Panc1 (cell line): ENCODE measurements around the gene SOX11. TPM values are rescaled to one million over a fixed set of nuclear protein-coding genes. Genes with fewer than 3 reads are reported as not detected.

Experiments
- ATAC-seq: fragments of 200-7000 bp; cut with Tn5 transposase; 2 replicates; pipeline ENCODE4 v1.9.1; 2020; ENCODE audit warnings: mild to moderate bottlenecking, moderate library complexity
- BruUV-seq: library from RNA; stranded (reverse); fragments of 400-500 nt; replicated peaks from 2 replicates; lab custom pipeline; 2021; lab: Mats Ljungman, UMichigan
- CTCF ChIA-PET: fragments of 300-600 bp; sonication (Branson Sonifier 250); formaldehyde crosslinking; loops from one replicate; lab custom pipeline; 2022; ENCODE audit warnings: antibody characterized with exemption; lab: Charles Lee
- POLR2A ChIA-PET: fragments of 300-600 bp; sonication (Branson Sonifier 250); formaldehyde crosslinking; loops from one replicate; lab custom pipeline; 2022; ENCODE audit warnings: antibody characterized with exemption; lab: Charles Lee
- DNase-seq: peaks from one replicate; pipeline ENCODE4 v3.0.0-alpha.2; 2010; ENCODE audit warnings: low read depth, low spot score
- H3K27ac ChIP-seq: 2 replicates; pipeline ENCODE4 v1.5.1; 2011; ENCODE audit warnings: mild to moderate bottlenecking, low read length, inconsistent platforms
- H3K27me3 ChIP-seq: fragments of 200-500 bp; sonication (Bioruptor generic); 2 replicates; pipeline ENCODE4 v1.6.0; 2014; ENCODE audit warnings: low read length, inconsistent platforms; ENCODE audit not compliant: control insufficient read depth, insufficient read depth
- H3K36me3 ChIP-seq: fragments of 200-500 bp; sonication (Bioruptor generic); 2 replicates; pipeline ENCODE4 v1.5.1; 2014; ENCODE audit warnings: inconsistent platforms, mild to moderate bottlenecking, low read length, moderate library complexity; ENCODE audit not compliant: control insufficient read depth, insufficient read depth
- H3K4me1 ChIP-seq: 2 replicates; pipeline ENCODE4 v1.5.1; 2011; ENCODE audit warnings: inconsistent platforms, mild to moderate bottlenecking, low read length, moderate library complexity; ENCODE audit not compliant: control insufficient read depth, insufficient read depth
- H3K4me3 ChIP-seq, 2 experiments: 2 replicates each; pipeline ENCODE4 v1.5.1; 2011 to 2012; ENCODE audit warnings: low read depth in 2 of 2, low read length in 2 of 2, mild to moderate bottlenecking in 2 of 2, inconsistent platforms in 1 of 2, moderate library complexity in 1 of 2
- H3K9me3 ChIP-seq: fragments of 200-500 bp; sonication (Bioruptor generic); 2 replicates; pipeline ENCODE4 v1.5.1; 2014; ENCODE audit warnings: low read depth, mild to moderate bottlenecking, inconsistent platforms, low read length, moderate library complexity; ENCODE audit not compliant: control insufficient read depth, insufficient read depth
- POLR2AphosphoS5 ChIP-seq: IDR thresholded peaks from 2 replicates; pipeline ENCODE4 v1.6.1; 2012; ENCODE audit warnings: mild to moderate bottlenecking, low read depth, low read length, moderate library complexity
- SIN3A ChIP-seq: IDR thresholded peaks from 2 replicates; pipeline ENCODE4 v1.6.1; 2012; ENCODE audit warnings: low read depth, mild to moderate bottlenecking, low read length, moderate library complexity, borderline replicate concordance; ENCODE audit not compliant: insufficient read depth
- TCF7L2 ChIP-seq: IDR thresholded peaks from 2 replicates; pipeline ENCODE4 v1.6.1; 2011; ENCODE audit warnings: mild to moderate bottlenecking, low read depth, low read length, inconsistent platforms
- in situ Hi-C: cut with HindIII; loops from 2 replicates; pipeline ENCODE4 v1.10.0; 2016; ENCODE audit warnings: low sequenced_read_pairs, low pct_unique_long_range_greater_than_20kb
- intact Hi-C: fragments of 100-400 bp; cut with micrococcal nuclease; formaldehyde crosslinking; loops from one replicate; pipeline ENCODE4 v1.10.0; 2022; ENCODE audit not compliant: unreplicated experiment
- total RNA-seq: library from RNA; stranded (reverse); gene quantifications from one replicate; pipeline ENCODE4 v1.2.1, GENCODE V29; 2021; ENCODE audit not compliant: unreplicated experiment
- TF ChIP-seq, protein P1 (sequence below), 2 experiments: IDR thresholded peaks; 2 replicates each; pipeline ENCODE4 v1.6.1; 2011 to 2012; ENCODE audit warnings: low read depth in 2 of 2, control low read depth in 1 of 2, low read length in 1 of 2, mild to moderate bottlenecking in 1 of 2, moderate library complexity in 1 of 2; ENCODE audit not compliant: insufficient read depth in 1 of 2
- TF ChIP-seq, protein P2 (sequence below): fragments of 450-650 bp; IDR thresholded peaks from 2 replicates; pipeline ENCODE4 v1.5.1; 2017; ENCODE audit warnings: mild to moderate bottlenecking

SOX11 gene
- total RNA-seq, 1 experiment from 2014 or later: not detected

DNA sequence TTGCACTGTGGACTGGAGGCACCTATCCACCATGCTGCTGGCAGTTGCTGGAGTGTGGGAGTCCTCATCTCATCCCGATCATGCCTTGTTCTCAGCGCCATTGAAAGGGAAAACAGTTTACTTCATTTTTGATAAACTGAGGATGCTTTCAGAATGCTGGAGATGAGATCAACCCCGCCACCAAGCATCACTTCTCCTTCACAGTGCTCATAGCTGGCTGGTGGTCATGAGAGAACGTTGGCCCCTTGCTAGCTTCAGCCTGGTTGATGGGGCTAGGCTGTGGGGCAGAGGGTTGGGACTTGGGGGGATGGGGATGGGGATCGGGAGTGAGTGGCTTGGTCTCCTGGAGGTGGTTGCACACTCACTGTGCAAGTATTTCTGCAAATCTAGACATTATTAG, 30.1 kb downstream of the SOX11 start:
- H3K9me3 ChIP-seq: no peaks in the 10 kb centered on the region
- ChIA-PET POLR2A (no interaction called here), CTCF (no interaction called here)
- BruUV-seq: no TSS peak
- H3K27ac ChIP-seq: no peak overlapping the region
- TF ChIP-seq POLR2AphosphoS5 (no peak), SIN3A (no peak), TCF7L2 (no peak)
- TF ChIP-seq, protein P1, sequence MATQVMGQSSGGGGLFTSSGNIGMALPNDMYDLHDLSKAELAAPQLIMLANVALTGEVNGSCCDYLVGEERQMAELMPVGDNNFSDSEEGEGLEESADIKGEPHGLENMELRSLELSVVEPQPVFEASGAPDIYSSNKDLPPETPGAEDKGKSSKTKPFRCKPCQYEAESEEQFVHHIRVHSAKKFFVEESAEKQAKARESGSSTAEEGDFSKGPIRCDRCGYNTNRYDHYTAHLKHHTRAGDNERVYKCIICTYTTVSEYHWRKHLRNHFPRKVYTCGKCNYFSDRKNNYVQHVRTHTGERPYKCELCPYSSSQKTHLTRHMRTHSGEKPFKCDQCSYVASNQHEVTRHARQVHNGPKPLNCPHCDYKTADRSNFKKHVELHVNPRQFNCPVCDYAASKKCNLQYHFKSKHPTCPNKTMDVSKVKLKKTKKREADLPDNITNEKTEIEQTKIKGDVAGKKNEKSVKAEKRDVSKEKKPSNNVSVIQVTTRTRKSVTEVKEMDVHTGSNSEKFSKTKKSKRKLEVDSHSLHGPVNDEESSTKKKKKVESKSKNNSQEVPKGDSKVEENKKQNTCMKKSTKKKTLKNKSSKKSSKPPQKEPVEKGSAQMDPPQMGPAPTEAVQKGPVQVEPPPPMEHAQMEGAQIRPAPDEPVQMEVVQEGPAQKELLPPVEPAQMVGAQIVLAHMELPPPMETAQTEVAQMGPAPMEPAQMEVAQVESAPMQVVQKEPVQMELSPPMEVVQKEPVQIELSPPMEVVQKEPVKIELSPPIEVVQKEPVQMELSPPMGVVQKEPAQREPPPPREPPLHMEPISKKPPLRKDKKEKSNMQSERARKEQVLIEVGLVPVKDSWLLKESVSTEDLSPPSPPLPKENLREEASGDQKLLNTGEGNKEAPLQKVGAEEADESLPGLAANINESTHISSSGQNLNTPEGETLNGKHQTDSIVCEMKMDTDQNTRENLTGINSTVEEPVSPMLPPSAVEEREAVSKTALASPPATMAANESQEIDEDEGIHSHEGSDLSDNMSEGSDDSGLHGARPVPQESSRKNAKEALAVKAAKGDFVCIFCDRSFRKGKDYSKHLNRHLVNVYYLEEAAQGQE (IDR thresholded peaks at IDR 0.05; ENCODE audit: insufficient read depth in 1 of 2, low read depth in 2 of 2, low read length in 1 of 2): no peak
- TF ChIP-seq, protein P2, sequence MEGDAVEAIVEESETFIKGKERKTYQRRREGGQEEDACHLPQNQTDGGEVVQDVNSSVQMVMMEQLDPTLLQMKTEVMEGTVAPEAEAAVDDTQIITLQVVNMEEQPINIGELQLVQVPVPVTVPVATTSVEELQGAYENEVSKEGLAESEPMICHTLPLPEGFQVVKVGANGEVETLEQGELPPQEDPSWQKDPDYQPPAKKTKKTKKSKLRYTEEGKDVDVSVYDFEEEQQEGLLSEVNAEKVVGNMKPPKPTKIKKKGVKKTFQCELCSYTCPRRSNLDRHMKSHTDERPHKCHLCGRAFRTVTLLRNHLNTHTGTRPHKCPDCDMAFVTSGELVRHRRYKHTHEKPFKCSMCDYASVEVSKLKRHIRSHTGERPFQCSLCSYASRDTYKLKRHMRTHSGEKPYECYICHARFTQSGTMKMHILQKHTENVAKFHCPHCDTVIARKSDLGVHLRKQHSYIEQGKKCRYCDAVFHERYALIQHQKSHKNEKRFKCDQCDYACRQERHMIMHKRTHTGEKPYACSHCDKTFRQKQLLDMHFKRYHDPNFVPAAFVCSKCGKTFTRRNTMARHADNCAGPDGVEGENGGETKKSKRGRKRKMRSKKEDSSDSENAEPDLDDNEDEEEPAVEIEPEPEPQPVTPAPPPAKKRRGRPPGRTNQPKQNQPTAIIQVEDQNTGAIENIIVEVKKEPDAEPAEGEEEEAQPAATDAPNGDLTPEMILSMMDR: no peak
- H3K27me3 ChIP-seq: no peaks in the 10 kb centered on the region
- DNase-seq (no peak), ATAC-seq (no peak)
- intact Hi-C loops (no loop called here), in situ Hi-C loops (no loop called here)
- no peaks in the 10 kb centered on the region for H3K36me3 ChIP-seq
- no peaks in the 10 kb centered on the region for H3K4me1 ChIP-seq
- H3K4me3 ChIP-seq: no peak overlapping the region

DNA sequence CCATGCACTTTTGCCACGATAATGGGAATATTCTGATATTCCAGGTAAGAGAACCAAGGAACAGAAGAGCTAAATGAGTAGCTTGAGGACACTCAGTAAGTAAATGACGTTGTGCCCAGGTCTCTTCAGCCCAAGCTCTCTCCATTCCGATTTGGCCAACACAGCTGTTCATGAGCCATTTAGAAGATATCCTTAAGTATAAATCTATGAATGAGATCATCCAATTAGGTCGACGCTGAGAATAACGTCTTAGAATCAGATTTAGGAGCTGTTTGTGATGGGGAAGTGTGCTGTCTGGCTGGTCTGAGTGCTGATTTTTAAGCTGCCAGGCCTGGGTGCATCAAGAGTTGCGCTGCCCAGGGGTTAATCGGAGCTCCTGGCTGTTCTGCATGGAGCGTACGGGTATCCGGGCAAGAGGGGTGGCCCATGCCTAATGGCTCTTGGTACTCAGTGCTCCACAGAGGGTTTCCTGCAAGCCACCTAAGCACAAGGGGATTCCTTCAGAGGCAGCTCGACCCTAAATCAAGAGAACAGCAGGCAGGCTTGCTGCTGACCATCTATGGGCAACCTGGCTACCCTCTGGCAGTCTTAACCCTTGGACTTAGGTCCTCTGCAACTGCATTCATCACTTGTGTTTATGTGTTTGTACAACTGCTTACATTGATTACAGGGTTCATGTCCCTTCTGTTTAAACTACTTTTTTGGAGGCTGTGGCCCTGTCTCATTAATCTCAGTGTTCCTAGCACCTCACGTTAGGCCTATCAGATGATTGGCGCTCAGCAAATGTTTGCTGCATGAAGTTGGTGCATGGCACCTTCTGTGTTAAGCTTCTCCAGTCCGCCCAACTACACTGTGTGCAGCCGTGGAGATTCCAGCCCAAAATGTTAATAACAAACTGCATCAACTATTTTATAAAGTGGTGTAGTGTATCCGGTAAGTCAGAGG, 31.9 kb downstream of the SOX11 start:
- Histone ChIP-seq H3K27me3 (no peaks in the 10 kb centered on the region), H3K4me3 (no peak overlapping the region), H3K27ac (no peak overlapping the region), H3K9me3 (no peaks in the 10 kb centered on the region), H3K4me1 (no peaks in the 10 kb centered on the region), H3K36me3 (no peaks in the 10 kb centered on the region)
- BruUV-seq: no TSS peak
- TF ChIP-seq, protein P1 (IDR thresholded peaks at IDR 0.05; ENCODE audit: insufficient read depth in 1 of 2, low read depth in 2 of 2, low read length in 1 of 2): no peak
- TF ChIP-seq SIN3A (no peak), TCF7L2 (no peak)
- POLR2A ChIA-PET: no interaction called here
- no peak for ATAC-seq
- in situ Hi-C loops: no loop called here
- DNase-seq: no peak
- CTCF ChIA-PET: no interaction called here
- intact Hi-C loops: no loop called here
